K562 (cell line): ENCODE results near the gene NAALAD2. TPM values are rescaled to one million over a fixed set of nuclear protein-coding genes. Genes with fewer than 3 reads are reported as not detected.

ENCODE experiments used
- ATAC-seq: fragments of 200-7000 bp; cut with Tn5 transposase; 3 replicates; pipeline ENCODE4 v1.9.1; 2020; ENCODE audit warnings: moderate library complexity
- BruUV-seq: library from RNA; stranded (reverse); fragments of 400-500 nt; replicated peaks from 2 replicates; lab custom pipeline; 2021; lab: Mats Ljungman, UMichigan
- CTCF ChIA-PET: fragments of 300-600 bp; formaldehyde crosslinking; extraction: SDS; loops from one replicate; lab custom pipeline; 2021; ENCODE audit warnings: low intra/inter-chr PET ratio; lab: Yijun Ruan, JAX
- POLR2A ChIA-PET: fragments of 300-600, 350-650 bp; sonication (Branson Sonifier 250); formaldehyde crosslinking; extraction: SDS; loops from one replicate; lab custom pipeline; 2021; ENCODE audit warnings: antibody characterized with exemption, inconsistent platforms; lab: Yijun Ruan, JAX
- DNase-seq, 4 experiments: peaks; one replicate each; pipeline versions ENCODE4 v3.0.0 to v3.0.0-alpha.2; 2011 to 2018; ENCODE audit warnings: low spot score in 3 of 4, mixed read lengths in 3 of 4; ENCODE audit errors: extremely low read depth in 1 of 4
- FAIRE-seq: peaks from 2 replicates; lab custom pipeline; 2011; peaks lifted over from hg19 to GRCh38; lab: Jason Lieb, UNC
- H2AFZ ChIP-seq: 2 replicates; pipeline ENCODE4 v1.6.0; 2011; ENCODE audit warnings: low read depth, low read length, control low read depth, inconsistent platforms
- H3K27ac ChIP-seq: fragments of 200-600 bp; 3 replicates; pipeline ENCODE4 v1.8.0; 2011; ENCODE audit warnings: low read depth, mild to moderate bottlenecking, control low read depth, inconsistent platforms, low read length, moderate library complexity, mixed read lengths; ENCODE audit errors: extremely low read depth
- H3K27me3 ChIP-seq, 2 experiments: fragments of 300-600 bp in 1 of 2; 2 replicates in 1 of 2; 3 replicates in 1 of 2; pipeline versions ENCODE4 v1.6.0 to v1.8.0; 2011; ENCODE audit warnings: inconsistent platforms in 2 of 2, low read length in 2 of 2, mild to moderate bottlenecking in 1 of 2, mixed read lengths in 1 of 2, moderate library complexity in 1 of 2; ENCODE audit not compliant: control insufficient read depth in 2 of 2, insufficient read depth in 2 of 2
- H3K36me3 ChIP-seq: fragments of 300-600 bp; 3 replicates; pipeline ENCODE4 v1.8.0; 2011; ENCODE audit warnings: mild to moderate bottlenecking, low read length, inconsistent platforms; ENCODE audit not compliant: control insufficient read depth, insufficient read depth
- H3K4me1 ChIP-seq, 2 experiments: fragments of 200-600 bp in 1 of 2; replicated peaks in 1 of 2; 2 replicates in 1 of 2; 3 replicates in 1 of 2; pipeline versions ENCODE4 v1.5.1 to v1.8.0; 2011; ENCODE audit warnings: inconsistent platforms in 2 of 2, low read length in 2 of 2, mild to moderate bottlenecking in 1 of 2, mixed read lengths in 1 of 2, moderate library complexity in 1 of 2; ENCODE audit not compliant: control insufficient read depth in 2 of 2, insufficient read depth in 2 of 2
- H3K4me2 ChIP-seq: 2 replicates; pipeline ENCODE4 v1.6.1; 2011; ENCODE audit warnings: low read length, control low read depth, inconsistent platforms, mixed read lengths; ENCODE audit not compliant: insufficient read depth
- H3K4me3 ChIP-seq: fragments of 200-600 bp; sonication (generic), shearing (Covaris generic); 2 replicates; pipeline ENCODE4 v1.5.1; 2016; ENCODE audit warnings: control low read depth, inconsistent platforms
- H3K79me2 ChIP-seq: fragments of 200-600 bp; 3 replicates; pipeline ENCODE4 v1.8.0; 2011; ENCODE audit warnings: low read length, inconsistent platforms; ENCODE audit not compliant: control insufficient read depth, insufficient read depth
- H3K9ac ChIP-seq, 2 experiments: 2 replicates each; pipeline versions ENCODE4 v1.6.0 to v1.6.1; 2011; ENCODE audit warnings: low read depth in 2 of 2, low read length in 2 of 2, control low read depth in 1 of 2, inconsistent platforms in 1 of 2, mild to moderate bottlenecking in 1 of 2, mixed read lengths in 1 of 2; ENCODE audit not compliant: insufficient read depth in 1 of 2
- H3K9me1 ChIP-seq: one replicate; pipeline ENCODE4 v1.6.0; 2011; ENCODE audit warnings: inconsistent platforms, mild to moderate bottlenecking, low read length, moderate library complexity; ENCODE audit not compliant: control insufficient read depth, insufficient read depth
- H3K9me3 ChIP-seq: replicated peaks from 2 replicates; pipeline ENCODE4 v1.5.1; 2011; ENCODE audit warnings: low read depth, low read length, inconsistent platforms; ENCODE audit not compliant: control insufficient read depth, insufficient read depth
- H4K20me1 ChIP-seq: replicated peaks from 2 replicates; pipeline ENCODE4 v1.6.1; 2011; ENCODE audit warnings: low read length, inconsistent platforms, mixed read lengths; ENCODE audit not compliant: control insufficient read depth, insufficient read depth
- CTCF ChIP-seq, 3 experiments: IDR thresholded peaks in 2 of 3; conservative IDR thresholded peaks in 1 of 3; 2 replicates each; pipeline ENCODE4 v1.5.1; 2011 to 2012; ENCODE audit warnings: low read length in 3 of 3, mild to moderate bottlenecking in 3 of 3, control low read depth in 2 of 3, improper control_type of control experiment in 1 of 3, inconsistent platforms in 1 of 3, low read depth in 1 of 3, mixed read lengths in 1 of 3, moderate library complexity in 1 of 3; ENCODE audit not compliant: insufficient read depth in 2 of 3
- DEAF1 ChIP-seq: fragments of 450-650 bp; formaldehyde crosslinking; IDR thresholded peaks from 2 replicates; pipeline ENCODE4 v1.4.0; 2020; ENCODE audit warnings: mild to moderate bottlenecking, moderate library complexity
- ESRRB ChIP-seq: fragments of 250-450 bp; sonication (Bioruptor Pico); IDR thresholded peaks from 2 replicates; pipeline ENCODE4 v1.5.0; 2020; ENCODE audit warnings: mild to moderate bottlenecking, moderate library complexity, borderline replicate concordance
- FOSL1 ChIP-seq: fragments of 200-800 bp; sonication (Bioruptor generic); conservative IDR thresholded peaks from 2 replicates; pipeline ENCODE4 v1.6.1; 2016; ENCODE audit warnings: missing genetic modification characterization, missing compliant biosample characterization
- KDM4B ChIP-seq, 2 experiments: fragments of 450-650 bp in 1 of 2; sonication (generic) in 1 of 2; IDR thresholded peaks; 2 replicates each; pipeline ENCODE4 v1.6.1; 2016 to 2017; ENCODE audit warnings: borderline replicate concordance in 2 of 2, antibody characterized with exemption in 1 of 2, low read depth in 1 of 2, mild to moderate bottlenecking in 1 of 2
- MLLT1 ChIP-seq, 2 experiments: fragments of 450-650 bp; IDR thresholded peaks; 2 replicates each; pipeline ENCODE4 v1.6.1; 2016
- NBN ChIP-seq: fragments of 450-650 bp; IDR thresholded peaks from 2 replicates; pipeline ENCODE4 v1.6.1; 2016; ENCODE audit warnings: low read depth, mild to moderate bottlenecking
- NKRF ChIP-seq: fragments of 450-650 bp; IDR thresholded peaks from 2 replicates; pipeline ENCODE4 v1.6.1; 2016; ENCODE audit warnings: borderline replicate concordance
- NUFIP1 ChIP-seq: fragments of 450-650 bp; IDR thresholded peaks from 2 replicates; pipeline ENCODE4 v1.6.1; 2018; ENCODE audit not compliant: partially characterized antibody
- RAD21 ChIP-seq, 2 experiments: fragments of 250-450 bp in 1 of 2; fragments of 450-650 bp in 1 of 2; sonication (Bioruptor Pico) in 1 of 2; formaldehyde crosslinking in 1 of 2; IDR thresholded peaks in 1 of 2; conservative IDR thresholded peaks in 1 of 2; 2 replicates each; pipeline versions ENCODE4 v1.4.0 to v1.8.0; 2020 to 2022; ENCODE audit warnings: mild to moderate bottlenecking in 2 of 2, moderate library complexity in 1 of 2
- WGBS: fragments of 100-300 bp; shearing (Covaris generic); methylation state at CpG from one replicate; pipeline ENCODE4 v1.1.6; 2016; ENCODE audit warnings: low coverage, mixed read lengths; ENCODE audit not compliant: insufficient coverage; ENCODE audit errors: missing lambda C conversion rate; 5-methylcytosine and 5-hydroxymethylcytosine counted together
- in situ Hi-C: fragments of 300-500 bp; cut with MboI; formaldehyde crosslinking; loops from 4 replicates; pipeline ENCODE4 v1.15.0; 2018; ENCODE audit warnings: inconsistent platforms, mixed read lengths
- intact Hi-C: fragments of 100-400 bp; cut with micrococcal nuclease; formaldehyde crosslinking; loops from 2 replicates; pipeline ENCODE4 v1.14.2; 2022
- polyA plus RNA-seq, 8 experiments: library from polyadenylated mRNA; depleted of rRNA in 4 of 8; stranded (reverse) in 5 of 8; unstranded in 3 of 8; fragments of >200 nt; fragmentation: Nextera tagmentation in 2 of 8; fragmentation: Illumina TruSeq in 1 of 8; extraction: Ambion mirVana in 2 of 8; extraction: Trizol in 1 of 8; gene quantifications; 2 replicates each; pipeline versions ENCODE4 v1.2.1 to v1.2.3, GENCODE V29; 2011 to 2014; ENCODE audit warnings: inconsistent platforms in 1 of 8, missing spikeins in 1 of 8
- total RNA-seq, 7 experiments: library from RNA; depleted of rRNA in 6 of 7; stranded (reverse); fragments of >200 nt in 6 of 7; fragmentation: Illumina TruSeq in 2 of 7; extraction: Trizol in 2 of 7; gene quantifications; 2 replicates each; pipeline versions ENCODE4 v1.2.1 to v1.2.3, GENCODE V29; 2011 to 2021; ENCODE audit warnings: low replicate concordance in 1 of 7

NAALAD2 gene
- total and polyA plus RNA-seq, 9 of the 15 experiments (the other 6 are each of a cell fraction or from before 2014, with no cell fraction given) = 0.05 to 0.24 (median 0.12) TPM

GRCh38 chr11:90100431-90100830 is 34.0 kb upstream of the NAALAD2 start (continued):
- TF ChIP-seq NUFIP1 (no peak), NKRF (no peak), NBN (no peak), ESRRB (no peak), FOSL1 (no peak), KDM4B (IDR thresholded peaks at IDR 0.05; ENCODE audit: borderline replicate concordance in 2 of 2, low read depth in 1 of 2) (no peak)

GRCh38 chr11:90113541-90113940 is 20.9 kb upstream of the NAALAD2 start:
- TF ChIP-seq MLLT1 (IDR thresholded peaks at IDR 0.05) (no peak), RAD21 (CRISPR knock-in tag; conservative IDR thresholded peaks at IDR 0.05 in 1 of 2, IDR thresholded peaks at IDR 0.05 in 1 of 2) (peak; percentile 26 to 60), DEAF1 (CRISPR knock-in tag) (no peak), CTCF (IDR thresholded peaks at IDR 0.05 in 2 of 3, conservative IDR thresholded peaks at IDR 0.05 in 1 of 3; ENCODE audit: insufficient read depth in 2 of 3, low read depth in 1 of 3, low read length in 3 of 3) (peak in 1 of 3 experiments; percentile 36; a peak in 2 of 6 replicates)
- BruUV-seq = no TSS peak
- H3K9ac ChIP-seq = no peak overlapping the region
- H3K9me3 ChIP-seq = no peaks in the 10 kb centered on the region
- DNase-seq (no peak), FAIRE-seq (no peak), ATAC-seq (no peak)
- H4K20me1 ChIP-seq = no peaks in the 10 kb centered on the region
- intact Hi-C loops = no loop called here
- no peaks in the 10 kb centered on the region for H3K9me1 ChIP-seq
- in situ Hi-C loops = no loop called here
- H3K4me2 ChIP-seq = no peak overlapping the region
- H3K4me1 ChIP-seq = no peaks in the 10 kb centered on the region
- POLR2A ChIA-PET = no interaction called here
- no peak overlapping the region for H3K4me3 ChIP-seq
- 0% methylated on average over 2 of the region's 2 CpGs for WGBS
- H3K79me2 ChIP-seq = no peaks in the 10 kb centered on the region
- CTCF ChIA-PET = no interaction called here
- H2AFZ ChIP-seq = no peak overlapping the region
- no peak overlapping the region for H3K27ac ChIP-seq
- H3K36me3 ChIP-seq = no peaks in the 10 kb centered on the region
- no peaks in the 10 kb centered on the region for H3K27me3 ChIP-seq
